SJSA1 (cell line): Measurements from ENCODE around the gene PPP1R3G. TPM values are rescaled to one million over a fixed set of nuclear protein-coding genes. Genes with fewer than 3 reads are reported as not detected.
"Not testable (repeated sequence)": the region's sequence is repeated elsewhere in the genome, so short reads cannot be mapped to it uniquely, and the experiment has no call there.

Source experiments
- DNase-seq, 2 experiments: peaks; one replicate each; pipeline ENCODE4 v3.0.0-alpha.2; 2015 to 2020; ENCODE audit warnings: low spot score in 2 of 2, low read depth in 1 of 2
- H3K27ac ChIP-seq: fragments of 250-450 bp; sonication (Bioruptor Pico); 2 replicates; pipeline ENCODE4 v1.5.1; 2020; ENCODE audit warnings: mild to moderate bottlenecking, moderate library complexity
- H3K27me3 ChIP-seq: fragments of 250-450 bp; sonication (Bioruptor Pico); replicated peaks from 2 replicates; pipeline ENCODE4 v1.5.1; 2020; ENCODE audit warnings: mild to moderate bottlenecking, moderate library complexity
- H3K36me3 ChIP-seq: fragments of 250-450 bp; sonication (Bioruptor Pico); 2 replicates; pipeline ENCODE4 v1.5.1; 2020; ENCODE audit warnings: mild to moderate bottlenecking
- H3K4me1 ChIP-seq: fragments of 250-450 bp; sonication (Bioruptor Pico); replicated peaks from 2 replicates; pipeline ENCODE4 v1.6.1; 2021; ENCODE audit warnings: mild to moderate bottlenecking
- H3K4me3 ChIP-seq: fragments of 250-450 bp; sonication (Bioruptor Pico); 2 replicates; pipeline ENCODE4 v1.5.1; 2020; ENCODE audit warnings: mild to moderate bottlenecking
- H3K9me3 ChIP-seq: fragments of 250-450 bp; sonication (Bioruptor Pico); replicated peaks from 2 replicates; pipeline ENCODE4 v1.5.1; 2020; ENCODE audit warnings: mild to moderate bottlenecking
- total RNA-seq: library from RNA; depleted of rRNA; stranded (reverse); fragments of >200 nt; shearing (Covaris generic); gene quantifications from 2 replicates; pipeline ENCODE4 v1.2.3, GENCODE V29; 2014

PPP1R3G gene
- total RNA-seq, 1 experiment from 2014 or later = 0.32 TPM

DNA sequence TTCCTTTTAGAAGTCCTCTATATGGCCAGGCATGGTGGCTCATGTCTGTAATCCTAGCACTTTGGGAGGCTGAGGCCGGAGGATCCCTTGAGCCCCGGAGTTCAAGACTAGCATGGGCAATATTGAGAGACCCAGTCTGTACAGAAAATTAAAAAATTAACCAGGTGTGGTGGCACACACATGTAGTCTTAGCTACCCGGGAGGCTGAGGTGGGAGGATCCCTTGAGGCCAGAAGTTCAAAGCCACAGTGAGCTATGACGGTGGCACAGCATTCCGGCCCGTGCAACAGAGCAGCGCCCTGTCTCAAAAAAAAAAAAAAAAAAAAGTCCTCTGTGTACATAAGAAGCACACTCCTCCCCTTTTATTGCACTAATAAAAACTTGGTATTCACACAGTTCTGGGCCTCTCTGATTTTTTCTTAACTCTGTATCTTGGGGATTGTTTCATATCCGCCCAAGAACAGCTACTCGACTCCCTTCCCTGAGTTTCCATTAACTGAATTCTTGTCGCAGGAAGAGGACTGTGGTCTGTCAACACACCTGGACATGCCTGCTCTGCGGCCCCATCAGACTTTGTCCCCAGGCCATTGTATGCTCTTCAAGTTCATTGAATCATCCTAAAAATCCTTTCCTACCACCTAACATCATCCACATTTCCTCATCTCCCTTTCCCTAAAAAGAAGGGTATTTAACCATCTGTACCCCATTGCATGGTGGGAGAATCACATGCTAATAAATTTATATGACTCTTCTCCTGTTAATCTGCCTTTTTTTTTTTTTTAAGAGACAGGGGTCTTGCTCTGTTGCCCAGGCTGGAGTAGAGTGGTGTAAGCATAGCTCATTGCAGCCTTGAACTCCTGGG, 25.9 kb upstream of the PPP1R3G start:
- DNase-seq = no peak

DNA sequence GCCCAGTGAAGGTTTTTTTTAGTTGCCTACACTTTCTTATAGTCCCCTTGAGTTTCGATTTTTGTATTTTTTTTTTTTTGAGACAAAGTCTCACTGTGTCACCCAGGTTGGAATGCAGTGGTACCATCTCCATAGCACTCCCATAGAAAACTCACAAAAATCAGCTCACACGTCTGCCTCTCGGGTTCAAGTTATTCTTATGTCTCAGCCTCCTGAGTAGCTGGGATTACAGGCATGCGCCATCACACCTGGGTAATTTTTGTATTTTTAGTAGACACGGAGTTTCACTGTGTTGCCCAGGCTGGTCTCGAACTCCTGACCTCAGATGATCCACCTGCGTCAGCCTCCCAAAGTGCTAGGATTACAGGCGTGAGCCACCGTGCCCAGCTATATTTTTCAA, 24.7 kb upstream of the PPP1R3G start:
- not testable (repeated sequence) for H3K9me3 ChIP-seq

More for the DNA sequence above, 25.9 kb upstream of the PPP1R3G start:
- H3K27me3 ChIP-seq = no peaks in the 10 kb centered on the region
- H3K4me1 ChIP-seq = no peaks in the 10 kb centered on the region
- no peaks in the 10 kb centered on the region for H3K36me3 ChIP-seq
- H3K4me3 ChIP-seq = no peak overlapping the region
- no peaks in the 10 kb centered on the region for H3K9me3 ChIP-seq
- H3K27ac ChIP-seq = no peak overlapping the region

DNA sequence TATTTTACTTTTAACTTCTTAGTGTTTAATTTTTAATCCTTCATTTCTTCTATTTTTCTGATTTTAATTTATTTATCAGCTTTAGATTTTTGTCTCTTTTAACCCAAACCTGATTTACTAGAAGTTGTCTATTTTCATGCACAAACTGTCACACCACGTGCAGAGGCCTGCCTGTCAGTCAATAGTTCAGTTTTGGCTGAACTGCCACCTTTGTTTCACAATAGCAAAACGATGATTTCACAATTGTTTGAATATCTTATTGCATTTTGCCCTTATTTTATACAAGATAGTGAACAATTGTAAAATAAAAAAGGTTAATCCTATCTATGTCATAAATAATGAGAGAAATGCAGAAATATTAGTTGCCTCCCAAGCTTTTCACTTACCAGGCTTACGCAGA, 24.0 kb upstream of the PPP1R3G start:
- no peak overlapping the region for H3K27ac ChIP-seq
- H3K4me3 ChIP-seq = no peak overlapping the region
- H3K27me3 ChIP-seq = no peaks in the 10 kb centered on the region
- no peaks in the 10 kb centered on the region for H3K4me1 ChIP-seq
- no peaks in the 10 kb centered on the region for H3K36me3 ChIP-seq
- no peak for DNase-seq
- no peaks in the 10 kb centered on the region for H3K9me3 ChIP-seq

More for the DNA sequence above, 24.7 kb upstream of the PPP1R3G start:
- H3K4me1 ChIP-seq, H3K27me3 ChIP-seq, H3K27ac ChIP-seq, H3K4me3 ChIP-seq, DNase-seq, H3K36me3 ChIP-seq: not testable (repeated sequence)

DNA sequence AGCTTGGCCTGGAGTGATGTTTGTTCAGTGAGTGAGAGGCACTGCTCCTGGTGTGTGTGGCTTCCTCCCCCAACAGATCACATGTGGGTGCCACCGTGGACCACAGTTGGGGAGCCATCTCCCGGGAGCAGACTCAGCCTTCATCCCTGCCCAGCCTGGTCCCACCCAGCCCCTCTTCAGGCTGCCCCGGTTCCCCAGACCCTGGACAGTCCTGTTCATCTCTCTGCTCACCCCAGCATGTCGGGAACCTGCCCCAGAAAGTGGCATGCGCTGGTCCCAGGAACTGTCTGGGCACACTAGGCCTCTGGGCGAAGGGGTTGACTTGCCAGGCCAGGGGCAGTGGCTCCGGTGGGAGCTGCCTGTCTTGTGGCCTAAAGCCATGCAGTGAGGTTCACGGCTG, 21.5 kb upstream of the PPP1R3G start:
- no peaks in the 10 kb centered on the region for H3K4me1 ChIP-seq
- no peak for DNase-seq
- no peak overlapping the region for H3K4me3 ChIP-seq
- H3K36me3 ChIP-seq = no peaks in the 10 kb centered on the region
- no peaks in the 10 kb centered on the region for H3K9me3 ChIP-seq
- no peak overlapping the region for H3K27ac ChIP-seq
- no peaks in the 10 kb centered on the region for H3K27me3 ChIP-seq

DNA sequence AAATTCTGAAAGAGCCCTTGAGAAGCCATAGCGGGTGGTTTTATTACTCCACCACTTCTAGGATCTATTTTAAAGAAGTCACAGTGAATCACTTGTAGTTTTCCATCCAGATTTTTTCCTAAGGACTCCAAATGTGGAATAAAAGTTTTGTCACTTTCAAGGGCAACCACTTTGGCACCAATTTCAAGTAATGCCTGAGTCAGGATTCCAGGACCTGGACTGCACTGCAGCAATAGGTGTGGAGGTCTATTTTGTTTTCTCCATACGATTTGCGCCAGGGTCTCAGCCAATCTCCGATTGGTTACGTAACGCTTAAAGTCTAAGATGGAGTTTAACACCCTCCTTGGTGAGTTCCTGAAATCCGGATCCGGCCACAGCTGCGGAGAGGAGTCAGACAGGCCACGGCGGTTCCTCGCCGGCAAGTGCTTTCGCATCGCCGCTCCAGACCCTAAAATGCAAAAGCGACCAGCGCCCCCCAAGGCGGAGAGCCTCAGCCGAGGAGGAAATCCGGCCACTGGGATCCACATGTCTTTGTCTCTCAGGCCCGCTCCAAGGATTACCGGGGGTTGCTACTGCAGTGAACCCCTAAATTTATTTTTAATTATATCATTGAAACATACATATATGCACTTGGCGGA, 18.6 kb upstream of the PPP1R3G start:
- no peaks in the 10 kb centered on the region for H3K36me3 ChIP-seq
- no peaks in the 10 kb centered on the region for H3K4me1 ChIP-seq
- DNase-seq = no peak
- H3K27ac ChIP-seq = no peak overlapping the region
- no peaks in the 10 kb centered on the region for H3K9me3 ChIP-seq
- H3K4me3 ChIP-seq = no peak overlapping the region
- H3K27me3 ChIP-seq = no peaks in the 10 kb centered on the region

DNA sequence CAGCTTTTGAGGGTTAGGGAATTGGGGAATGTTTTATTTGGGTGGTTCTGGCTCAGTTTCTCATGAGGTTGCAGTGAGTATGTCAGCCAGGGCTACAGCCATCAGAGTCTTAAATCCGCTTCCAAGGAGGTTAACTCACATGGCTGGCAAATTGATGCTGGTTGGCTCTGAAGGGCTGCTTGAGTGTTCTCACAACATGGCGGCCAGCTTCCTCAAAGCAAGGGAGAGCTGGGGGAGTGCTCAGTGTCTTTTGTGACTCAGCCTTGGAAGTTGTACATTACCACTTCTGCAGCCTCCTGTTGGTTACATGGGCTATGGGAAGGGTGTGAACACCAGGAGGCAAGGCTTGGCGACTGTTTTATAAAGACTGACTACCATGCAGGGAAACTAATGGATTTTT, 17.8 kb upstream of the PPP1R3G start:
- DNase-seq = no peak
- Histone ChIP-seq H3K36me3 (no peaks in the 10 kb centered on the region), H3K27ac (no peak overlapping the region), H3K4me3 (no peak overlapping the region), H3K9me3 (no peaks in the 10 kb centered on the region), H3K27me3 (no peaks in the 10 kb centered on the region), H3K4me1 (no peaks in the 10 kb centered on the region)

DNA sequence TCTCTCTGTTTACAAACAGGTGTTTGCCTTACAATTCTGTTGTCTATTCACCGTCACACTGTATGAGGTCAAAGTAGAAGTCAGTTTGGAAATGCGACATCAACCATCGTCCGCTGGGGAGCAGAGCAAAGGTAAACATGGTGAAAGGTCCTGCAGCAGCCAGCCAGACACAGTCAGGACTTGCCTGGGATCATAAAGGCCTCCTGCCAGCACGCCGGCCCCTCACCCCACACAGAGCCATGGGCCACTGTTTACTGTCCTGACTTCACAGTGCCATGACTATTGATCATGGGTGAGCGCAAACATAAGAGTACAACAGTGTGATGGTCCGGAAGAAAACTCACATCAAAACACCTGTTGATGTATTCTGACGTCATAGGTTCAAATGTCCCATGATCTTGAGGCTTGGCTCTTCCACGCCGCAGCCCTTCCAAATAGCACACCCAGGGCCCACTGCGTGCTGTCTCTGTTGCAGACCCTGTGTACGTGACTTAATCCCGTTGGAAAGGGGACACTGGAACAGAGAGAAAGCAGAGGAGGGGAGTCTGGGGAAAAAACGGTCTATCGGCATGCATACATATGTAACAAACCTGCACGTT, 16.9 kb upstream of the PPP1R3G start:
- H3K4me1 ChIP-seq = no peaks in the 10 kb centered on the region
- no peak for DNase-seq

DNA sequence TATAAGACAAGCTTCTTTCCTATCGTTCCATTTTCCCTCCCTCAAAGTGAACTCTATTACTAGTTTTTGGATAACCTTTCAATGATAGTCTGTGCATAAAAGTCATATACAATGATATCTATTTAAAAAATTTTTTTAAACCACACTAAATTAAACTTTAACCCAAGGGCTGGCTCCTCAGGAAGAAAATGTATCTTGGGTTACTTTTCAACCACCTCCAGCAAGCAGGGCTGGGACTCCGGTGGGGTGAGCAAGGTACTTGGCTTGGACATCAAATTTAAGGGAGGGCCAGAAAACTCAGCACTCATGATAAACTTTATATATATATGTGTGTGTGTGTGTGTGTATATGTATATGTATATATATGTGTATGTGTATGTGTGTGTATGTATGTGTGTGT, 13.9 kb upstream of the PPP1R3G start:
- no peak for DNase-seq
- H3K36me3 ChIP-seq = no peaks in the 10 kb centered on the region
- H3K9me3 ChIP-seq = no peaks in the 10 kb centered on the region
- H3K4me1 ChIP-seq = no peaks in the 10 kb centered on the region
- H3K4me3 ChIP-seq = no peak overlapping the region
- no peak overlapping the region for H3K27ac ChIP-seq
- no peaks in the 10 kb centered on the region for H3K27me3 ChIP-seq

More for the DNA sequence above, 16.9 kb upstream of the PPP1R3G start:
- Histone ChIP-seq H3K9me3 (no peaks in the 10 kb centered on the region), H3K4me3 (no peak overlapping the region), H3K27ac (no peak overlapping the region), H3K27me3 (no peaks in the 10 kb centered on the region), H3K36me3 (no peaks in the 10 kb centered on the region)

DNA sequence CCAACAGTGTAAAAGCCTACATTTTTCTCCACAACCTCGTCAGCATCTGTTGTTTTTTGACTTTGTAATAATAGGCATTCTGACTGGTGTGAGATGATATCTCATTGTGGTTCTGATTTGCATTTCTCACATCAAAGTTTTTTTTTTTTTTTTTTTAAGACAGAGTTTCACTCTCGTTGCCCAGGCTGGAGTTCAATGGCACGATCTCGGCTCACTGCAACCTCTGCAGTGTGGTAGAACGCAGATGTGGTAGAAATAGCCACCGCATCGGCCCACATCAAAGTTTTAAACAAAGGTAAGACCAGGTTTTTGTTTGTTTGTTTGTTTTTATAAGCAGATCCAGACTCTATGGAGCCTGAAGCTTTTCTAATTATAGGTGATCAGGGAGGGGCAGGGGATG, 12.7 kb upstream of the PPP1R3G start:
- Histone ChIP-seq H3K27ac (no peak overlapping the region), H3K9me3 (no peaks in the 10 kb centered on the region), H3K4me3 (no peak overlapping the region), H3K4me1 (no peaks in the 10 kb centered on the region), H3K27me3 (no peaks in the 10 kb centered on the region), H3K36me3 (no peaks in the 10 kb centered on the region)
- DNase-seq = no peak

DNA sequence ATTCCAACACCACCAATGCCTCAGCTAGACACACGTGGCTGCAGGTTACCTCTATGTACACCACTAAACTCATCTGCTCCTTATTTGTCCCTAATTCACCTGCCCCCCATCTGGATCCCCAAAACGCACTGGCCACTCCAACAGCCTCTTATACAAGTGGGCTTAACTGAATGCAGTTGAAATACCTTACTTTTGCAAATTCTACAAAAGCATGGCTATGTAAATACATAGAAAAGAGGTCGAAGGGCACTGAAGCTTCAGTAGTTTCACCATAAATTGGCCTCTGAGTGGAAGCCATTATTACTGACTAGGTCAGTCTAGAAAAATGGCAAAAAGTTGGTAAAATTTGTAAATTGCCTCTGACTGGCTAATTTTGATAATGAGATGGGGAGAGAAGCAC, 11.1 kb upstream of the PPP1R3G start:
- Histone ChIP-seq H3K4me1 (no peaks in the 10 kb centered on the region), H3K27ac (no peak overlapping the region), H3K9me3 (no peaks in the 10 kb centered on the region), H3K36me3 (no peaks in the 10 kb centered on the region), H3K4me3 (no peak overlapping the region), H3K27me3 (no peaks in the 10 kb centered on the region)
- DNase-seq = no peak

DNA sequence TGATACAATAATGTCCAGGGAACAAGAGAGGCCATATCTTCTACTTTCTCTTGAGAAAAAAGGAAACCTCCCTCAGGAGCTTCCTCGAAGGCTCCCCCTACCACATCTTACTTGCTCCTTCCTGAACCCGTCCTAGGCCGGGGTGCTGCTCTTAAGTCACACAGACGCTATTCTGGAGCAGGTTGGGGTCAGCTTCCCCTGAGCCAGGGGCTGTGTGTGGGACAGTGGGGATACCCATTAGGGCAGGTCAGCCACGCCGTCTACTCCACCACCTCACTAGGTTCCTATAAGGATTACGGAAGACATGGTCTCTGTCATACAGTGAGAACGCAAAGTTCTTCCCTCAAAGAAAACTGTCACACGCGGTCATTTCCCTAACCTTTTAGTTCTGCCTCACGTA, 8.2 kb upstream of the PPP1R3G start:
- H3K27ac ChIP-seq = no peak overlapping the region
- peaks cover 3% of the 10 kb centered on the region for H3K4me1 ChIP-seq
- no peaks in the 10 kb centered on the region for H3K27me3 ChIP-seq
- H3K4me3 ChIP-seq = no peak overlapping the region
- DNase-seq = no peak
- no peaks in the 10 kb centered on the region for H3K9me3 ChIP-seq
- no peaks in the 10 kb centered on the region for H3K36me3 ChIP-seq

DNA sequence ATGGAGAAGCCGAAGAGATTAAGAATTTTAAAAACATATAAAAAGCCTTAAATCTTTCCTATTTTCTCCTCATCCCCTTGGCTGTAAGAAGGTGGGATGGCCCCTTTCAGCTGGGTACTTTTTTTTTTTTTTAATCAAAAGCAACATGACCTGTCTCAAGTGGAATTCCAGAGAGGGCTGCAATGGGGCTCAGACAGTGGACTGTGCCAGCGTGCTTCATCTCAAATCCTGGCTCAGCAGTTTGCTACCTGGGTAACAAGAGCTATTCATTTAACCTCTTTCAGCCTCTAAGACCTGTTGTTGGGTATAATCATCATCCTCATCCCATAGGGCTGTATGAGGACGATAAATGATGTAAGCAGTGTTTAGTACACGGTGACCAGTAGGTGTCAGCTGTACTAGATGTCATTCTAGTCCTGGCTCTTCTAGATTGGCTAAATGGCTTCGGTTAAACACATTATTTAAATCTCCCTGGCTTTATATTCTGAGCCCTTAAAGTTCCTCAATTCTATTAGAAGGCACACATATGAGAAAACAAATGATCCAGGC, 6.9 kb upstream of the PPP1R3G start:
- no peak overlapping the region for H3K4me3 ChIP-seq
- H3K27me3 ChIP-seq = no peaks in the 10 kb centered on the region
- no peak overlapping the region for H3K27ac ChIP-seq
- no peak for DNase-seq
- no peaks in the 10 kb centered on the region for H3K36me3 ChIP-seq
- peaks cover 16% of the 10 kb centered on the region for H3K4me1 ChIP-seq
- H3K9me3 ChIP-seq = no peaks in the 10 kb centered on the region

DNA sequence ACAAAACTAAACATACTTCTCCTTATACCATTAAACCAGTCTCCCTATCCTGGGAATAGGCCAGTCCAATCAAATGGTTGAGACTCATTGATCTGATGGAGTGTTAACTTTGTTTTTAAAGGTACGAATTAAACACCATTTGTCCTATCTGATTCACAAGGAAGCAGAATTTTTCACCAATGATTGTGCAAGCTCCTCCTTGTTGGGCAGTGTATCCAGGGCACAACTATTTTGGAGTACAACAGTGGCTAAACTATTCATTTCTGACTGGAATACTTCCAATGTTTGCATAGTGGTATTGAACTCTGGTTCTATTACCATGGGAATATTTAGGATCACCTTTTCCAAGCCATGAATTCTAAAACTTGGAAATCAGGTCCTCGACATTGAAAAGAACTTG, 5.4 kb upstream of the PPP1R3G start:
- H3K27ac ChIP-seq = no peak overlapping the region
- H3K4me3 ChIP-seq = no peak overlapping the region
- no peaks in the 10 kb centered on the region for H3K9me3 ChIP-seq
- DNase-seq = no peak
- H3K36me3 ChIP-seq = no peaks in the 10 kb centered on the region
- peaks cover 8% of the 10 kb centered on the region for H3K27me3 ChIP-seq
- peaks cover 24% of the 10 kb centered on the region for H3K4me1 ChIP-seq

DNA sequence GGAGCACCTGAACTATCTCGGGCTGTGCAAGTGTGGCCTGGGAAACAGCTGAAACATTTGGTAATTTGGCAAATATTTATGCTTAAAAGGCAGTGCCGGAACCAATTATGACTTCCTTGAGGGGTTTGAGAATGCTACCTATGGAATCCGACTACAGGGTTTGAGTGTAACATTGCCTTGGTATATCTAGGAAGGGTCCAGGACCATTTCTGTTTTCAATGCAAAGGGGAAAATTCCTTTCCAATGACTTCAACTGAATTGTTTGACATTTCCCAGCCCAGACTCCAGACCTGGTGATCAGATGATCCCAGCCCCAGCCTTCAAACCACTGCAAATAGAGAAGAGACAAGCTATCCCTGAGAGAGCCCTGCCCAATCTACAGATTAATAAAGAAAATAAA, 4.6 kb upstream of the PPP1R3G start:
- peaks cover 15% of the 10 kb centered on the region for H3K27me3 ChIP-seq
- H3K36me3 ChIP-seq = no peaks in the 10 kb centered on the region
- peaks cover 32% of the 10 kb centered on the region for H3K4me1 ChIP-seq
- H3K9me3 ChIP-seq = no peaks in the 10 kb centered on the region
- no peak overlapping the region for H3K27ac ChIP-seq
- H3K4me3 ChIP-seq = no peak overlapping the region
- DNase-seq = no peak
